Astrocyte (in vitro differentiated cells and primary cell): Measurements from ENCODE around the gene LNX2. TPM values are rescaled to one million over a fixed set of nuclear protein-coding genes. Genes with fewer than 3 reads are reported as not detected.

Experiments used
- DNase-seq: peaks from one replicate; pipeline ENCODE4 v3.0.0-alpha.2; 2010; ENCODE audit warnings: low read depth
- FAIRE-seq: peaks from 2 replicates; lab custom pipeline; 2011; peaks lifted over from hg19 to GRCh38; lab: Jason Lieb, UNC
- H2AFZ ChIP-seq: 2 replicates; pipeline ENCODE4 v1.6.0; 2012; ENCODE audit warnings: low read depth, low read length, inconsistent platforms
- H3K27ac ChIP-seq: 2 replicates; pipeline ENCODE4 v1.5.1; 2011; ENCODE audit warnings: low read depth, low read length, inconsistent platforms
- H3K27me3 ChIP-seq: 2 replicates; pipeline ENCODE4 v1.6.0; 2011; ENCODE audit warnings: low read length, inconsistent platforms; ENCODE audit not compliant: insufficient read depth
- H3K36me3 ChIP-seq: 2 replicates; pipeline ENCODE4 v1.5.1; 2011; ENCODE audit warnings: low read length, inconsistent platforms; ENCODE audit not compliant: insufficient read depth
- H3K4me1 ChIP-seq: 2 replicates; pipeline ENCODE4 v1.5.1; 2011; ENCODE audit warnings: low read length, inconsistent platforms; ENCODE audit not compliant: insufficient read depth
- H3K4me2 ChIP-seq: 2 replicates; pipeline ENCODE4 v1.6.0; 2012; ENCODE audit warnings: low read length, inconsistent platforms
- H3K4me3 ChIP-seq: 2 replicates; pipeline ENCODE4 v1.5.1; 2011; ENCODE audit warnings: low read depth, mild to moderate bottlenecking, low read length, inconsistent platforms; ENCODE audit not compliant: insufficient read depth
- H3K79me2 ChIP-seq: 2 replicates; pipeline ENCODE4 v1.6.0; 2012; ENCODE audit warnings: mild to moderate bottlenecking, low read length, inconsistent platforms; ENCODE audit not compliant: insufficient read depth
- H3K9ac ChIP-seq: 2 replicates; pipeline ENCODE4 v1.6.0; 2012; ENCODE audit warnings: mild to moderate bottlenecking, low read length, inconsistent platforms
- H3K9me3 ChIP-seq: 2 replicates; pipeline ENCODE4 v1.5.1; 2012; ENCODE audit warnings: low read depth, mild to moderate bottlenecking, low read length, inconsistent platforms; ENCODE audit not compliant: insufficient read depth
- H4K20me1 ChIP-seq: 2 replicates; pipeline ENCODE4 v1.6.0; 2012; ENCODE audit warnings: low read length, inconsistent platforms; ENCODE audit not compliant: insufficient read depth
- H3K27ac Mint-ChIP-seq: one replicate; pipeline ENCODE4 v1.8.0; 2021; ENCODE audit warnings: mild to moderate bottlenecking, mixed read lengths; ENCODE audit not compliant: unreplicated experiment
- H3K27me3 Mint-ChIP-seq: one replicate; pipeline ENCODE4 v1.8.0; 2021; ENCODE audit warnings: low read depth, mixed read lengths; ENCODE audit not compliant: unreplicated experiment
- H3K36me3 Mint-ChIP-seq: one replicate; pipeline ENCODE4 v1.8.0; 2021; ENCODE audit warnings: low read depth, mixed read lengths; ENCODE audit not compliant: unreplicated experiment
- H3K4me1 Mint-ChIP-seq: one replicate; pipeline ENCODE4 v1.8.0; 2021; ENCODE audit warnings: low read depth, mixed read lengths; ENCODE audit not compliant: unreplicated experiment
- H3K4me3 Mint-ChIP-seq: one replicate; pipeline ENCODE4 v1.8.0; 2021; ENCODE audit warnings: mild to moderate bottlenecking, moderate library complexity, mixed read lengths; ENCODE audit not compliant: unreplicated experiment
- H3K9me3 Mint-ChIP-seq: one replicate; pipeline ENCODE4 v1.8.0; 2021; ENCODE audit warnings: mild to moderate bottlenecking, mixed read lengths; ENCODE audit not compliant: unreplicated experiment
- CTCF ChIP-seq: IDR thresholded peaks from 2 replicates; pipeline ENCODE4 v1.5.1; 2011; ENCODE audit warnings: low read depth, mild to moderate bottlenecking, inconsistent platforms, low read length, moderate library complexity; ENCODE audit not compliant: insufficient read depth
- EZH2 ChIP-seq: IDR thresholded peaks from 2 replicates; pipeline ENCODE4 v1.6.1; 2012; ENCODE audit warnings: mild to moderate bottlenecking, low read length, inconsistent platforms; ENCODE audit not compliant: insufficient read depth
- total RNA-seq: library from RNA; stranded (reverse); gene quantifications from 2 replicates; pipeline ENCODE4 v1.2.1, GENCODE V29; 2021

LNX2 gene
- total RNA-seq, 1 donor from 2014 or later = 8.7 TPM

- no peak for FAIRE-seq
- no peaks in the 10 kb centered on the region for H3K9me3 ChIP-seq
- no peaks in the 10 kb centered on the region for H3K27me3 Mint-ChIP-seq
- no peak overlapping the region for H3K9ac ChIP-seq
- H3K27ac Mint-ChIP-seq = no peak overlapping the region
- H3K36me3 ChIP-seq = peaks cover 3% of the 10 kb centered on the region
- no peak for DNase-seq
- TF ChIP-seq CTCF (no peak), EZH2 (no peak)
- H3K27me3 ChIP-seq = no peaks in the 10 kb centered on the region
- no peak overlapping the region for H3K27ac ChIP-seq
- no peak overlapping the region for H2AFZ ChIP-seq
- peaks cover 17% of the 10 kb centered on the region for H4K20me1 ChIP-seq
- peaks cover 10% of the 10 kb centered on the region for H3K4me1 Mint-ChIP-seq
- H3K4me3 Mint-ChIP-seq = no peak overlapping the region
- H3K79me2 ChIP-seq = peaks cover 2% of the 10 kb centered on the region
- H3K4me3 ChIP-seq = no peak overlapping the region
- H3K4me1 ChIP-seq = no peaks in the 10 kb centered on the region
- no peaks in the 10 kb centered on the region for H3K9me3 Mint-ChIP-seq
- H3K36me3 Mint-ChIP-seq = no peaks in the 10 kb centered on the region
- no peak overlapping the region for H3K4me2 ChIP-seq
Observed at GRCh38 chr13:27662738-27663470, 42.6 kb upstream of the LNX2 start.

- no peak for DNase-seq
- Histone ChIP-seq H3K36me3 (peaks cover 2% of the 10 kb centered on the region), H3K27me3 (no peaks in the 10 kb centered on the region), H4K20me1 (peaks cover 20% of the 10 kb centered on the region), H3K79me2 (peaks cover 2% of the 10 kb centered on the region), H3K9ac (no peak overlapping the region), H3K4me3 (no peak overlapping the region), H3K4me2 (no peak overlapping the region), H3K4me1 (no peaks in the 10 kb centered on the region), H3K9me3 (no peaks in the 10 kb centered on the region), H2AFZ (no peak overlapping the region), H3K27ac (no peak overlapping the region)
- no peak for TF ChIP-seq CTCF
- no peak for TF ChIP-seq EZH2
- Mint-ChIP-seq H3K9me3 (no peaks in the 10 kb centered on the region), H3K27ac (no peak overlapping the region), H3K36me3 (no peaks in the 10 kb centered on the region), H3K4me3 (no peak overlapping the region), H3K4me1 (peaks cover 10% of the 10 kb centered on the region), H3K27me3 (no peaks in the 10 kb centered on the region)
- no peak for FAIRE-seq
Observed at GRCh38 chr13:27661017-27661416, 40.7 kb upstream of the LNX2 start.

GRCh38 chr13:27660511-27660910, 40.2 kb upstream of the LNX2 start:
- no peaks in the 10 kb centered on the region for H3K4me1 ChIP-seq
- no peak overlapping the region for H2AFZ ChIP-seq
- H3K36me3 ChIP-seq = no peaks in the 10 kb centered on the region
- no peak overlapping the region for H3K4me2 ChIP-seq
- H4K20me1 ChIP-seq = peaks cover 20% of the 10 kb centered on the region
- no peak overlapping the region for H3K27ac Mint-ChIP-seq
- H3K27me3 Mint-ChIP-seq = no peaks in the 10 kb centered on the region
- no peak overlapping the region for H3K4me3 ChIP-seq
- no peaks in the 10 kb centered on the region for H3K9me3 Mint-ChIP-seq
- DNase-seq (no peak), FAIRE-seq (no peak)
- no peak overlapping the region for H3K27ac ChIP-seq
- no peaks in the 10 kb centered on the region for H3K27me3 ChIP-seq
- H3K4me1 Mint-ChIP-seq = peaks cover 10% of the 10 kb centered on the region
- TF ChIP-seq CTCF (no peak), EZH2 (no peak)
- H3K9ac ChIP-seq = no peak overlapping the region
- no peak overlapping the region for H3K4me3 Mint-ChIP-seq
- no peaks in the 10 kb centered on the region for H3K36me3 Mint-ChIP-seq
- H3K79me2 ChIP-seq = peaks cover 2% of the 10 kb centered on the region
- H3K9me3 ChIP-seq = no peaks in the 10 kb centered on the region
